Measurements from ENCODE around the gene NAT14. TPM values are rescaled to one million over a fixed set of nuclear protein-coding genes. Genes with fewer than 3 reads are reported as not detected.

Gene NAT14
- total RNA-seq, 1 donor from 2014 or later = 14.2 TPM

GRCh38 chr19:55489711-55490477 is 4.9 kb downstream of the NAT14 start:
- TF ChIP-seq CTCF (IDR thresholded peaks at IDR 0.05) = no peak
- TF ChIP-seq POLR2A (IDR thresholded peaks at IDR 0.05) = no peak
- no peak for TF ChIP-seq POLR2AphosphoS5 (IDR thresholded peaks at IDR 0.05; ENCODE audit: insufficient read depth in 1 of 2, low read depth in 1 of 2)

GRCh38 chr19:55490478-55491432 is 5.8 kb downstream of the NAT14 start:
- Histone ChIP-seq H3K36me3 (no peaks in the 10 kb centered on the region), H3K9me3 (no peaks in the 10 kb centered on the region), H3K4me1 (peaks cover 76% of the 10 kb centered on the region), H3K27ac (peak overlapping the region; percentile 95), H3K27me3 (no peaks in the 10 kb centered on the region), H3K4me3 (no peak overlapping the region)
- DNase-seq (ENCODE audit: extremely low spot score in 2 of 2) = no peak
- TF ChIP-seq CTCF (IDR thresholded peaks at IDR 0.05) (no peak), POLR2A (IDR thresholded peaks at IDR 0.05) (no peak), POLR2AphosphoS5 (IDR thresholded peaks at IDR 0.05; ENCODE audit: insufficient read depth in 1 of 2, low read depth in 1 of 2) (no peak)
- intact Hi-C loops (cut with DNase I) = no loop called here

More at GRCh38 chr19:55489711-55490477, 4.9 kb downstream of the NAT14 start:
- Histone ChIP-seq H3K4me3 (no peak overlapping the region), H3K27ac (peak overlapping the region; percentile 95), H3K27me3 (no peaks in the 10 kb centered on the region), H3K4me1 (peaks cover 79% of the 10 kb centered on the region), H3K9me3 (no peaks in the 10 kb centered on the region), H3K36me3 (no peaks in the 10 kb centered on the region)
- DNase-seq (ENCODE audit: extremely low spot score in 2 of 2) = no peak
- intact Hi-C loops (cut with DNase I) = no loop called here

- no peak overlapping the region for H3K4me3 ChIP-seq
- intact Hi-C loops (cut with DNase I) = no loop called here
- no peak for DNase-seq (ENCODE audit: extremely low spot score in 2 of 2)
- H3K27me3 ChIP-seq = no peaks in the 10 kb centered on the region
- H3K9me3 ChIP-seq = no peaks in the 10 kb centered on the region
- H3K4me1 ChIP-seq = peaks cover 67% of the 10 kb centered on the region
- peak overlapping the region; percentile 95 for H3K27ac ChIP-seq
- no peak for TF ChIP-seq CTCF (IDR thresholded peaks at IDR 0.05)
- peak in 1 of 2 donors; percentile 11 for TF ChIP-seq POLR2AphosphoS5 (IDR thresholded peaks at IDR 0.05; ENCODE audit: insufficient read depth in 1 of 2, low read depth in 1 of 2)
- H3K36me3 ChIP-seq = no peaks in the 10 kb centered on the region
These were observed 6.8 kb downstream of the NAT14 start for GRCh38 chr19:55491546-55492360.

- peaks cover 60% of the 10 kb centered on the region for H3K4me1 ChIP-seq
- TF ChIP-seq POLR2A (IDR thresholded peaks at IDR 0.05) (no peak), POLR2AphosphoS5 (IDR thresholded peaks at IDR 0.05; ENCODE audit: insufficient read depth in 1 of 2, low read depth in 1 of 2) (no peak), CTCF (IDR thresholded peaks at IDR 0.05) (no peak)
These were observed 7.5 kb downstream of the NAT14 start for GRCh38 chr19:55492362-55492944.

More at GRCh38 chr19:55492362-55492944, 7.5 kb downstream of the NAT14 start:
- DNase-seq (ENCODE audit: extremely low spot score in 2 of 2) = no peak
- H3K4me3 ChIP-seq = no peak overlapping the region
- no peaks in the 10 kb centered on the region for H3K36me3 ChIP-seq
- no peaks in the 10 kb centered on the region for H3K9me3 ChIP-seq
- H3K27me3 ChIP-seq = no peaks in the 10 kb centered on the region
- intact Hi-C loops (cut with DNase I) = no loop called here
- peak overlapping the region; percentile 96 for H3K27ac ChIP-seq
